Sigmoid colon (tissue), 4 donors: ENCODE results near the gene JPH2.

Source experiments
- POLR2A ChIP-seq, 2 donors: fragments of 450-650 bp; IDR thresholded peaks; one replicate each; pipeline ENCODE4 v1.6.1; 2016; ENCODE audit warnings: antibody characterized with exemption in 2 of 2, mild to moderate bottlenecking in 2 of 2, moderate library complexity in 2 of 2
- POLR2AphosphoS5 ChIP-seq, 4 donors: sonication (generic); formaldehyde crosslinking; IDR thresholded peaks; one replicate each; pipeline ENCODE4 v1.6.1; 2017; ENCODE audit warnings: antibody characterized with exemption in 4 of 4
- TF ChIP-seq, protein P1 (sequence below), 4 experiments: fragments of 450-650 bp in 3 of 4; fragments of 200-600 bp in 1 of 4; IDR thresholded peaks; one replicate each; pipeline ENCODE4 v1.5.1; 2016 to 2019; ENCODE audit warnings: antibody characterized with exemption in 4 of 4, mild to moderate bottlenecking in 3 of 4, moderate library complexity in 2 of 4

DNA sequence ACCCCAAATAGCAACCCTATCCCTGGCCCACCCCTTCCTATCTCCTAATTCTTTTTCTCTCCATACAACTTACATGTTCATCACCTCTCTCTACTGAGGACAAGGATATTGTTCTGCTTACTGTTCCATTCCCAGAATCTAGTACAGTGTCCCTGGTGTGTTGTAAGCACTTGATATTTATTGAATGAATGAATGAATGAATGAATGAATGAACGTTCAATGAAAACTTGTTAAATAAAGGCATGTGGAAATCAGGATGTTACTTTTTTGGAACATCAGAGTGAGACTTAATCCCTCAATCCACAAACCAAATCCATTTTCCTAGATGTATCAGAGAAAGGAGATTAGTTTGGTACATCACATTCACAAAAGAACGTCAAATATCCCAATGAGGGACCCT is 6.8 kb upstream of the JPH2 start:
- TF ChIP-seq, protein P1, sequence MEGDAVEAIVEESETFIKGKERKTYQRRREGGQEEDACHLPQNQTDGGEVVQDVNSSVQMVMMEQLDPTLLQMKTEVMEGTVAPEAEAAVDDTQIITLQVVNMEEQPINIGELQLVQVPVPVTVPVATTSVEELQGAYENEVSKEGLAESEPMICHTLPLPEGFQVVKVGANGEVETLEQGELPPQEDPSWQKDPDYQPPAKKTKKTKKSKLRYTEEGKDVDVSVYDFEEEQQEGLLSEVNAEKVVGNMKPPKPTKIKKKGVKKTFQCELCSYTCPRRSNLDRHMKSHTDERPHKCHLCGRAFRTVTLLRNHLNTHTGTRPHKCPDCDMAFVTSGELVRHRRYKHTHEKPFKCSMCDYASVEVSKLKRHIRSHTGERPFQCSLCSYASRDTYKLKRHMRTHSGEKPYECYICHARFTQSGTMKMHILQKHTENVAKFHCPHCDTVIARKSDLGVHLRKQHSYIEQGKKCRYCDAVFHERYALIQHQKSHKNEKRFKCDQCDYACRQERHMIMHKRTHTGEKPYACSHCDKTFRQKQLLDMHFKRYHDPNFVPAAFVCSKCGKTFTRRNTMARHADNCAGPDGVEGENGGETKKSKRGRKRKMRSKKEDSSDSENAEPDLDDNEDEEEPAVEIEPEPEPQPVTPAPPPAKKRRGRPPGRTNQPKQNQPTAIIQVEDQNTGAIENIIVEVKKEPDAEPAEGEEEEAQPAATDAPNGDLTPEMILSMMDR (IDR thresholded peaks at IDR 0.05) = no peak
- TF ChIP-seq POLR2A (IDR thresholded peaks at IDR 0.05) = no peak
- no peak for TF ChIP-seq POLR2AphosphoS5 (IDR thresholded peaks at IDR 0.05)
